Neuronal stem cell (in vitro differentiated cells): ENCODE results near the gene SCG5.
"Not testable (repeated sequence)": the region's sequence is repeated elsewhere in the genome, so short reads cannot be mapped to it uniquely, and the experiment has no call there.

Source experiments
- DNase-seq: peaks from one replicate; pipeline ENCODE4 v3.0.0-alpha.2; 2013; ENCODE audit warnings: low spot score
- H2AFZ ChIP-seq: one replicate; pipeline ENCODE4 v1.6.1; 2013; ENCODE audit warnings: mild to moderate bottlenecking, low read length, inconsistent platforms
- H2AK5ac ChIP-seq: 2 replicates; pipeline ENCODE4 v1.6.1; 2013; ENCODE audit warnings: low read depth, mild to moderate bottlenecking, inconsistent platforms, low read length, moderate library complexity, mixed read lengths
- H2BK120ac ChIP-seq: 2 replicates; pipeline ENCODE4 v1.6.1; 2013; ENCODE audit warnings: low read depth, mild to moderate bottlenecking, inconsistent platforms, low read length, moderate library complexity, mixed read lengths
- H2BK12ac ChIP-seq: one replicate; pipeline ENCODE4 v1.6.1; 2013; ENCODE audit warnings: low read length, inconsistent platforms
- H2BK15ac ChIP-seq: 2 replicates; pipeline ENCODE4 v1.6.1; 2013; ENCODE audit warnings: mild to moderate bottlenecking, low read length, inconsistent platforms, mixed read lengths
- H2BK5ac ChIP-seq: one replicate; pipeline ENCODE4 v1.6.1; 2013; ENCODE audit warnings: inconsistent platforms, mild to moderate bottlenecking, low read length, moderate library complexity
- H3K14ac ChIP-seq: one replicate; pipeline ENCODE4 v1.6.1; 2013; ENCODE audit warnings: low read length, inconsistent platforms
- H3K18ac ChIP-seq: 2 replicates; pipeline ENCODE4 v1.6.1; 2013; ENCODE audit warnings: low read length, inconsistent platforms
- H3K23ac ChIP-seq: 2 replicates; pipeline ENCODE4 v1.6.1; 2013; ENCODE audit warnings: low read depth, mild to moderate bottlenecking, mixed read lengths, low read length, inconsistent platforms; ENCODE audit not compliant: poor library complexity
- H3K27ac ChIP-seq: replicated peaks from 3 replicates; pipeline ENCODE4 v1.5.1; 2013; ENCODE audit warnings: low read length, inconsistent platforms
- H3K27me3 ChIP-seq, 3 experiments: 2 replicates each; pipeline ENCODE4 v1.6.1; 2013; ENCODE audit warnings: low read length in 3 of 3, mild to moderate bottlenecking in 2 of 3, inconsistent platforms in 1 of 3, low read depth in 1 of 3, mixed read lengths in 1 of 3, moderate library complexity in 1 of 3; ENCODE audit not compliant: control insufficient read depth in 3 of 3, insufficient read depth in 3 of 3
- H3K36me3 ChIP-seq, 2 donors: replicated peaks in 1 of 2; 2 replicates each; pipeline ENCODE4 v1.6.1; 2013; ENCODE audit warnings: low read length in 2 of 2; ENCODE audit not compliant: control insufficient read depth in 2 of 2, insufficient read depth in 2 of 2
- H3K4ac ChIP-seq: 2 replicates; pipeline ENCODE4 v1.6.1; 2013; ENCODE audit warnings: inconsistent platforms, mild to moderate bottlenecking, low read length, moderate library complexity
- H3K4me1 ChIP-seq, 2 donors: 1 replicate in 1 of 2; 2 replicates in 1 of 2; pipeline ENCODE4 v1.6.1; 2013; ENCODE audit warnings: low read length in 2 of 2, low read depth in 1 of 2; ENCODE audit not compliant: control insufficient read depth in 2 of 2, insufficient read depth in 1 of 2
- H3K4me2 ChIP-seq: one replicate; pipeline ENCODE4 v1.6.1; 2013; ENCODE audit warnings: mild to moderate bottlenecking, low read length, inconsistent platforms; ENCODE audit not compliant: insufficient read depth, poor library complexity, severe bottlenecking
- H3K4me3 ChIP-seq, 2 donors: 2 replicates each; pipeline ENCODE4 v1.5.1; 2013; ENCODE audit warnings: low read length in 2 of 2, mild to moderate bottlenecking in 2 of 2, inconsistent platforms in 1 of 2, moderate library complexity in 1 of 2
- H3K79me1 ChIP-seq: one replicate; pipeline ENCODE4 v1.6.1; 2013; ENCODE audit warnings: low read depth, mild to moderate bottlenecking, inconsistent platforms, low read length, moderate library complexity
- H3K9ac ChIP-seq: one replicate; pipeline ENCODE4 v1.6.1; 2013; ENCODE audit warnings: mild to moderate bottlenecking, low read depth, low read length, inconsistent platforms; ENCODE audit not compliant: poor library complexity
- H3K9me3 ChIP-seq, 2 donors: replicated peaks in 1 of 2; 2 replicates each; pipeline versions ENCODE3 to v1.6.1; 2013; ENCODE audit warnings: low read length in 2 of 2, mild to moderate bottlenecking in 2 of 2, inconsistent platforms in 1 of 2, low read depth in 1 of 2, mixed read lengths in 1 of 2, moderate library complexity in 1 of 2; ENCODE audit not compliant: control insufficient read depth in 2 of 2, insufficient read depth in 1 of 2
- H4K8ac ChIP-seq: one replicate; pipeline ENCODE4 v1.6.1; 2013; ENCODE audit warnings: low read depth, mild to moderate bottlenecking, inconsistent platforms, low read length, moderate library complexity
- H4K91ac ChIP-seq: one replicate; pipeline ENCODE4 v1.6.1; 2013; ENCODE audit warnings: low read length, low read depth, mild to moderate bottlenecking, inconsistent platforms; ENCODE audit not compliant: poor library complexity
- WGBS, 2 donors: extraction: QIAGEN DNeasy Blood & Tissue Kit; methylation state at CpG; one replicate each; pipeline ENCODE4 v1.1.7; 2013; ENCODE audit warnings: missing lambda C conversion rate in 2 of 2, mixed read lengths in 1 of 2; ENCODE audit not compliant: insufficient read length in 2 of 2, insufficient replicate concordance in 1 of 2; ENCODE audit errors: extremely low coverage in 2 of 2; 5-methylcytosine and 5-hydroxymethylcytosine counted together

SCG5 gene

DNA sequence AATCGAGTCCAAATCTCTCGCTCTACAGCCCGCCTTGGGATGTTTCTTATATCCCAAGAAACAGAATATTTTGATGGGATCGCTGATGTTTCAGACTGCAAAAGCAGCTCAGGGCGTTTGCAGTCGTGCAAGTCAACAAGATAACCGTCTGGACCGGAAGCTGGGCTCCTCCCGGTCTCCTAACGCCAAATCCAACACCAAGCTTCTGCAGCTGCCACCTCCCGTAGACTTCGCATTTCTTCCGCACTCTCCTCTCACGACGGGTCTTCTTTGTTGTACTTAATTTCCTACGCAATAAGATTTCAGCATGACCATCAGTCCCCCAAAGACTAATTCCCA, 26.8 kb upstream of the SCG5 start:
- Histone ChIP-seq H2AFZ (peak overlapping the region; percentile 80), H3K4me3 (peak overlapping the region; percentile 78 to 94), H3K9ac (peak overlapping the region; percentile 44), H3K27ac (peak overlapping the region; percentile 73)
- not testable (repeated sequence) for H4K8ac ChIP-seq, H2BK15ac ChIP-seq, H3K27me3 ChIP-seq, H3K79me1 ChIP-seq, H3K4ac ChIP-seq, H2BK12ac ChIP-seq, DNase-seq, H3K18ac ChIP-seq, H4K91ac ChIP-seq, H3K4me1 ChIP-seq, H3K23ac ChIP-seq, H3K36me3 ChIP-seq, H2AK5ac ChIP-seq, H3K14ac ChIP-seq, H2BK5ac ChIP-seq, H3K9me3 ChIP-seq, H3K4me2 ChIP-seq, H2BK120ac ChIP-seq
- WGBS, 2 donors = no CpG with 5 or more reads among the region's 16 CpGs

DNA sequence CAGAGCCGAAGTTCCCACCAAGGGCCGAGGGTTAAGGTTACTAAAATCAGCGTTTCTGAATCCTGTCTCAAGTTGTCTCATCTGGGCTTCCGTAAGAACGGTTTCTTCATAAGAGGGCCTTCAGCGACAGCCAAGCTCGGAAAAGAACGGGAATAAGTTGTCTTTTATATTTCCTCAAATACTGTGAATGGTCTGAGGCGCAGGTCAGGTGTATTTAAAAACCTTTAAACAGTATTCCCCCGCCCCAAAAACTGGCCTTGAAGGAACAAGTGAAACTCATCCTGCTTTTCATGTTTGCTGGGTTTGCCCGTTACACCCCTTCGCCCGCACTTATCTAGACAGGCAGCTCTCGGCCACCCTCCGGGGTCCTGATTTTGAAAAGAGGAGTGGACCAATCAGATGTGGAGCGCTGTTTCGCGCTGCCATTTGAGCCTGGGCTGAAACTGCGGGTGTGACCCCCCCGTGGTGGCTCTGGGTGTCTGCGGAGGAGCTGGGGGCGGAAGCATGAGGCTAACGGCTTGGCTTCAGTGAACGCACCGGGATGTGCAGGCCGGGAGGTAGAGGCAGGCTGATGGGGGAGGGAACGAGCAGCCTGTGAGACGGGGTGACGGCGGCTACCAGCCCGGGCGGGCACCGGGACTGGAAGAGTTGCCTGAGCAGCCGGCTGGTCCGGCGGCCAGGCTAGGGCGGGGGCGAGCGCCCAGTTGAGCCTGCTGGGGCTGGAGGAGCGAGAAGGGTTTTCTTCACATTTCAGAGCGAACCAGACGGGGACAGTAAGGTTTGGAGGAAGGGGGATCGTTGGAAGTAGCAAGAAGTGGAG, 26.2 kb upstream of the SCG5 start, which contains the start of gene ARHGAP11A:
Gene ARHGAP11A, plus strand, starts transcription at position 454 of the 820 bp plus-strand sequence. CDS start 708 bp downstream, outside the sequence.
- not testable (repeated sequence) for H2BK120ac ChIP-seq, H3K36me3 ChIP-seq, H3K4ac ChIP-seq, H3K27me3 ChIP-seq, H4K91ac ChIP-seq, H3K18ac ChIP-seq, H2BK5ac ChIP-seq, H2AK5ac ChIP-seq, H3K9me3 ChIP-seq, H3K4me1 ChIP-seq, H3K79me1 ChIP-seq, H4K8ac ChIP-seq, H2BK15ac ChIP-seq, H3K14ac ChIP-seq, H3K23ac ChIP-seq, H2BK12ac ChIP-seq
- Histone ChIP-seq H3K9ac (peak within 1 kb of the TSS; percentile 44), H3K4me3 (peak within 1 kb of the TSS; percentile 84 to 94), H2AFZ (peak within 1 kb of the TSS; percentile 80), H3K27ac (peak within 1 kb of the TSS; percentile 73), H3K4me2 (peak within 1 kb of the TSS; percentile 33)
- peak; percentile 82 for DNase-seq
- no CpG with 5 or more reads among the region's 43 CpGs for WGBS, 2 donors

- not testable (repeated sequence) for H4K91ac ChIP-seq, H3K23ac ChIP-seq, H3K9ac ChIP-seq, H2BK120ac ChIP-seq, H2BK12ac ChIP-seq, H3K36me3 ChIP-seq, H2BK5ac ChIP-seq, H3K4me1 ChIP-seq, H3K79me1 ChIP-seq, H2AK5ac ChIP-seq, H3K27me3 ChIP-seq, DNase-seq, H4K8ac ChIP-seq, H3K4ac ChIP-seq, H3K18ac ChIP-seq, H3K9me3 ChIP-seq, H3K14ac ChIP-seq, H2BK15ac ChIP-seq
- WGBS, 2 donors = no CpG with 5 or more reads among the region's 24 CpGs
- Histone ChIP-seq H3K27ac (peak overlapping the region; percentile 46), H3K4me3 (peak overlapping the region; percentile 84 to 94), H3K4me2 (peak overlapping the region; percentile 33), H2AFZ (peak overlapping the region; percentile 77)
Observed at GRCh38 chr15:32615871-32616426, 25.6 kb upstream of the SCG5 start.

DNA sequence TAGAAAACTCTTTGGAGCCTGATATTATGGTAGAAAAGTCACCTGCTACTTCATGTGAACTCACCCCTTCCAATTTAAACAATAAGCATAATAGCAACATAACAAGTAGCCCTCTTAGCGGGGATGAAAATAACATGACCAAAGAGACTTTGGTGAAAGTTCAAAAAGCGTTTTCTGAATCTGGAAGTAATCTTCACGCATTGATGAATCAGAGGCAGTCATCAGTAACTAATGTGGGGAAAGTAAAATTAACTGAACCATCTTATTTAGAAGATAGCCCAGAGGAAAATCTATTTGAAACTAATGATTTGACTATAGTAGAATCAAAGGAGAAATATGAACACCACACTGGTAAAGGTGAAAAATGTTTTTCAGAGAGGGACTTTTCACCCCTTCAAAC, 5.1 kb upstream of the SCG5 start:
- no CpG with 5 or more reads among the region's 3 CpGs for WGBS, 2 donors
- no peak for DNase-seq
- no peak overlapping the region for H4K91ac ChIP-seq
- H4K8ac ChIP-seq = no peak overlapping the region
- H3K14ac ChIP-seq = no peak overlapping the region
- no peak overlapping the region for H2BK5ac ChIP-seq
- no peak overlapping the region for H2BK12ac ChIP-seq
- no peak overlapping the region for H3K27ac ChIP-seq
- no peak overlapping the region for H3K4me3 ChIP-seq
- no peaks in the 10 kb centered on the region for H3K27me3 ChIP-seq
- H3K4ac ChIP-seq = no peak overlapping the region
- no peaks in the 10 kb centered on the region for H3K79me1 ChIP-seq
- no peak overlapping the region for H2AK5ac ChIP-seq
- peaks cover 0 to 2% of the 10 kb centered on the region in 2 donors for H3K4me1 ChIP-seq
- no peak overlapping the region for H2BK15ac ChIP-seq
- H3K18ac ChIP-seq = no peak overlapping the region
- peaks cover 14 to 88% of the 10 kb centered on the region in 2 donors for H3K36me3 ChIP-seq
- H3K4me2 ChIP-seq = no peak overlapping the region
- no peak overlapping the region for H3K9ac ChIP-seq
- no peak overlapping the region for H2BK120ac ChIP-seq
- H3K9me3 ChIP-seq = no peaks in the 10 kb centered on the region
- no peak overlapping the region for H3K23ac ChIP-seq
- H2AFZ ChIP-seq = no peak overlapping the region
